22Rv1 (cell line): ENCODE measurements around the gene CPEB1.

Source experiments
- H3K27ac ChIP-seq: fragments of 450-650 bp; 2 replicates; pipeline ENCODE4 v1.5.1; 2017
- ZFX ChIP-seq: fragments of 450-650 bp; IDR thresholded peaks from 2 replicates; pipeline ENCODE4 v1.6.1; 2017; ENCODE audit warnings: antibody characterized with exemption, borderline replicate concordance
- TF ChIP-seq, protein P1 (sequence below): fragments of 450-650 bp; IDR thresholded peaks from 2 replicates; pipeline ENCODE4 v1.5.1; 2017; ENCODE audit warnings: mild to moderate bottlenecking

CPEB1 gene

DNA sequence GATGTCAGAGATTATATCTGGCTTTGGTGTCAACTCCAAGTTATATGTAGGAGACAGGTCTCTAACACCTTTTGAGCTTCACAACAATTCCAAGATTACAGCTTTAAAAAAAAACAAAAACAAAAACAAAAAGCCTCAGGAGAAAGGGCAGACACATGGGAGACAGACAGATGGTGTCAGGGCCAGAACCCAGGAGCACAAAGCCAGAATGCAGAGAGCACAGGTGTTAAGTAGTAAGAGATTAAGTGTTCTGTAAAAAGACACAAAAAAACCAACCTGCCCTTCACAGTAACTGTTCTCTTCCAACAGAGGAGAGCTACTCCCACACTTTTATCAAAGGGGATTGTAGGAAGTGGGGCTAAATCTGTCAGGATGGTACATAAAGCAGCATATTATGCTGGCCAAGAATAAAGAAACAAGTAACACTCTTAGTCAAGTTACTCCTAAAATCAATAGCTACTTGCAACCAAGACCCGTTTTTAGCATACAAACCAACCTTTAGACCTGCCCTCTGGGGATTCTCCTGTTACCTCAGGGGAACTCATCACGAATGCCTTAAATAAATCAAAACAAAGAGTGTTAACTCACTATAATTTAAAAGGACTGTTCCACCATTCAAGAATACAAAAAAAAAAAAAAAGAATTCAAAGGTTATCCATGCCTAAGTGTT lies 5.9 kb downstream of the CPEB1 start:
- no peak overlapping the region for H3K27ac ChIP-seq
- TF ChIP-seq, protein P1, sequence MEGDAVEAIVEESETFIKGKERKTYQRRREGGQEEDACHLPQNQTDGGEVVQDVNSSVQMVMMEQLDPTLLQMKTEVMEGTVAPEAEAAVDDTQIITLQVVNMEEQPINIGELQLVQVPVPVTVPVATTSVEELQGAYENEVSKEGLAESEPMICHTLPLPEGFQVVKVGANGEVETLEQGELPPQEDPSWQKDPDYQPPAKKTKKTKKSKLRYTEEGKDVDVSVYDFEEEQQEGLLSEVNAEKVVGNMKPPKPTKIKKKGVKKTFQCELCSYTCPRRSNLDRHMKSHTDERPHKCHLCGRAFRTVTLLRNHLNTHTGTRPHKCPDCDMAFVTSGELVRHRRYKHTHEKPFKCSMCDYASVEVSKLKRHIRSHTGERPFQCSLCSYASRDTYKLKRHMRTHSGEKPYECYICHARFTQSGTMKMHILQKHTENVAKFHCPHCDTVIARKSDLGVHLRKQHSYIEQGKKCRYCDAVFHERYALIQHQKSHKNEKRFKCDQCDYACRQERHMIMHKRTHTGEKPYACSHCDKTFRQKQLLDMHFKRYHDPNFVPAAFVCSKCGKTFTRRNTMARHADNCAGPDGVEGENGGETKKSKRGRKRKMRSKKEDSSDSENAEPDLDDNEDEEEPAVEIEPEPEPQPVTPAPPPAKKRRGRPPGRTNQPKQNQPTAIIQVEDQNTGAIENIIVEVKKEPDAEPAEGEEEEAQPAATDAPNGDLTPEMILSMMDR, result no peak
- TF ChIP-seq ZFX, result no peak

DNA sequence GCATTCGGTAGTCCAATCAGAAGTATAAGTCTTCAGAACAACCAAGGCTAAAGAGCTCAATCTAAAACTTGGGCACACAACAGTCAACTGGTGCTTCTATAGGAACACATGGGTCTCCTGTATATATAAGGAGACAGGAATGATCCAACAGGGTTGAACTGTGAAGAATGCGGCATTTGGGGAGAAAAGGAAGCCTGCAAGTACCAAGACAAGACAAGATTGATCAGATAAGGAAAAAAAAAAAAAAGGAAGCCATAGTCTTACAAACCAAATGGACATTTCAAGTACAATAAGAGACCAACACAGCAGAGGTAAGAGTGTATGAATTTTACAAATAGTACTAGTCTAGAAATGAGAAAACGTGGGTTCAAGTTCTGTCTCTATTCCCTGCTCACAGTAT lies 6.5 kb downstream of the CPEB1 start:
- no peak overlapping the region for H3K27ac ChIP-seq
- TF ChIP-seq, protein P1, result no peak
- TF ChIP-seq ZFX, result no peak

DNA sequence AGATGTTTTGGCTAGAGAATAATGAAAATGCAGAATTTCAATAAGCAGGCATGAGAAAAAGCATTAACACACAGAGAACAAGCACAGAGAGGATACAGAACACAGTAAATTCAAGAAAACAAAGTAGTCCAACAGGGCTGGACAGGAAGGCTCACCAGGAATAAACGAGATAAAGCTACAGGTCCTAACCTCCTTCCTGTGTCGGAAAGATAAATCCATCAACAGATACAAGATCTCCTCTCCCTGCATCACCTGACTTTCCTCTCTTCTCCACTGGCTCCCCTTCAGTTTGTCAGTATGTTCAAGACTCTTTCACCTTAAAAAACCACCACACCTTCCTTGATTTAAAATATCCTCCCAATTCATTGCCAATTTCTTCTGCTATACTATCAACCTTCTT lies 11.4 kb downstream of the CPEB1 start:
- TF ChIP-seq ZFX, result no peak
- TF ChIP-seq, protein P1, result no peak
- H3K27ac ChIP-seq, result no peak overlapping the region

DNA sequence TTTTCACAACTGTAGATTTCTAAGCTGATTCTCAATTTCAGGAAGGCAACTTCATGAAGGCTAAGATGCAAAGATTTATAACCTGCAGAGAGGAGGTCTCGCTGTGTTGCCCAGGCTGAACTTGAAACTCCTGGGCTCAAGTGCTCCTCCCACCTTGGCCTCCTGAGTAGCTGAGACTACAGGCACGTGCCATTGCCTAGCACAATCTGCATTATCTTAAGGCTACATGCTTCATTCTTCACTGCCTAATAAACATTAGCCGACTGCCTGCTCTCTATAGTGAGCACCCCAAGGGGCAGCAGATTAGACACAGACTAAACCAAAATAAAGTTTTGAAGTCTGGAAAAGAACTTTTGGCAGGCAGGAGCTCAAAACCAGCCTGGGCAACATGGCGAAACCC lies 17.1 kb downstream of the CPEB1 start:
- no peak overlapping the region for H3K27ac ChIP-seq
- TF ChIP-seq, protein P1, result no peak
- no peak for TF ChIP-seq ZFX

DNA sequence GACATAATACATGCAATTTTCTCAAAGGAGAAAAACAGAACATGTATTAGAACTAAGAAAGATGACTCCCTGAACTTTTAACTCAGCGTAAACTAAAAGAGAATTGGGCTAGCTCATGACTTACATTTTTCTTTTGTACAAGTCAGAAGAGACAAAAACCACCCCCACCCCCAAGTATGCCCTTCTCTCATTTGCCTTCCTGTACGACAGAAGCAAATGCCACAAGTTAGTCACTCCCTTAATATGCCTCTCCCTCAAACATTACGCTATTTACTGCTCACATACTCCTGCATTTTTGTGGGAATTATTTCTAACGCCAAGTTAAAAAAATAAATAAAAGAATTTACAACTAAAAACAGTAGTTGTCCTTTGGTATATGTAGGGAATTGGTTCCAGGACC lies 22.0 kb downstream of the CPEB1 start:
- no peak for TF ChIP-seq ZFX
- TF ChIP-seq, protein P1, result no peak
- no peak overlapping the region for H3K27ac ChIP-seq

DNA sequence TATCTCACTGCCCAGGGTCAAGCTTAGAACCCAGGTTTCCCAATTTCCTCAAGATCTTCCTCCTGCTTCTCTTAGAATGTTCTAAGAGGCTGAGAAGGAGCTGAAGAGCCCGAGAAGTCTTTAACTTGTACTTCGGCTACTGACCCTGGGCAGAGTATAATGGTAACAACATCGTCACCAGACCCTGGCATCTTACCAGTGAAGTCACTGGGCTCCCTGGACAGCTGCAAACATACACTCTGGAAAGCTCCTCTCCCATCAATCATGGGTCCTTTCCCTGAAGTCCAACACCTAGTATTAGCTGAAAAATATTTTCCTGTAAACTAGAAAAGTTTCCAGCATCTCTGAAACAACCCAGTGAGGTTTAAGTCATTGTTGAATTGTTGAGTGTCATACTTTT lies 22.7 kb downstream of the CPEB1 start:
- no peak overlapping the region for H3K27ac ChIP-seq
- no peak for TF ChIP-seq ZFX
- TF ChIP-seq, protein P1, result no peak

DNA sequence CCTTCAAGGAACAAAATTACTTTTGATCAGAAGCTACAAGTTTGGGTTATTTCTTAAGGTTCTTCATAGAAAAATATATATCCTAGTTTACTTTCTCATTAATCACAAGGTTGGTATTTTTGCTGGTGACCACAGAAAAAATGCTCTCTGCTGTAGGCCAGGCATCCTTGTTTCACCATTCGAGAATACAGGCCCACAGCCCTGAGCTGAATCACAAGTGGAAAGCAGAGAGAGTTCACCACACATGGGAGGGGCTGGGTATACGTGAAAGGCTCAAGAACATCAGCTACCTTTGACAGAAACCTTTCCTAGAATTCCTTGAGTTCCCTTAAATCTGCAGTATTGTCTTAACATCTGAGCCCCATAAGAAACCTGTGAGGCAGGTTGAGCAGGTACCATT lies 23.2 kb downstream of the CPEB1 start:
- no peak overlapping the region for H3K27ac ChIP-seq
- TF ChIP-seq ZFX, result no peak

DNA sequence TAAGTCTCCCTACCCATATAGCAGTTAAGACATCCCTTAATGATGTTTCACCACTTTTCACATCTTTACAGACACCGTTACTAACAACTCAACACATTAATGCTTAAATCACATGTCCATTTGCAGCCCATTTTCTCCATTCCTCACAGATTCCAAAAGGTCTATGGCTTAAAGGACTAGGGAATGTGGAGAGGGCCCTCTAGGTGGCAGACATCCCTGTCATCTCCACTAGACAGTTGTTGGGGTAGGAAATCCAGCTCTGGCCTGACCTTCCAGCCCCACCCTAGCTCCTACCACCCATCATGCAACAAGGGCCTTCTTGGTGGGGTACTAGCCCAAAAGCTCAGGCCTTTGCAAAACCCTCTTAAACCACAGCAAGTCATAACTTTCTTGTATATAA lies 25.2 kb downstream of the CPEB1 start:
- TF ChIP-seq ZFX, result no peak
- TF ChIP-seq, protein P1, result peak; percentile 29
- H3K27ac ChIP-seq, result no peak overlapping the region
